Measurements from ENCODE around the gene NR2F2.

DNA sequence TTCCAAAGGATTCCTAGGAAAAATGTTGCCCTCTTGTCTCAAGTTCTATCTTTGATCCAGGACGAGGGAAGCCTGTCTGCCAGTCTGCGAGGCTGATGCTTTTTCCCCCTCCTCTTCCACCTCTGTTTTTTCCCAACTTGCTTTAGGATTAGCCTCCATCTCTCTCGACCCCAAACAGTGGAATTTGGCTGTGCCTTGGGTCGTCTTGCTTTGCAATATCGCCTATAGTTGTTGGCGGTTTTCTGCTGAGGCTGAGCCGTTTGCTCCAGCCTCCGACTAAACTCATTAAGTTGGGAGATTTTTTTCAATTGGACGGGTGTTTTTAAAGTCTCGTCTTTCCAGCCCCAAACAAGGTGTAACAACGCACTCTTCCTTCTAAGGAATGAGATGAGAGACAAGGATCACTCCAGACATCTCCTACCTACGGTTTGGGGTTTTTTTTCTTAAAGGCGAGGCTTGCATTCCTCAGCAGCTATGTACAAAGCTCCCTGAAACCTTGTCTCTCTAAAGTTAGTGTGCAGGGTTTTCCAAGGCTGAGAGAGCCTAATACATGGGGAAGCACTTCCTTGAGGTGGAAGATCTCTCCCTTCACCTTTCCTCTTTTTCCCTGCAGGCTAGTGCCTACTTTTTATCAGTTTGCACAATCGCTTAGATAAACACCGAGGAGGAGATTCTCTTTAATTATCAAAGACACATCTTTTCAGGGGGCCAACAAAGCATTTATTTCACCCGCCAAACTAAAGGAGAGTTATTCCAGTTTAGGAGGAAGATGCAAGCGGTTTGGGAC, 4.8 kb upstream of the NR2F2 start:
- TF ChIP-seq EZH2 (optimal IDR thresholded peaks at IDR 0.05; ENCODE audit: low read depth, low read length) (no peak), EZH2phosphoT487 (IDR thresholded peaks at IDR 0.05; ENCODE audit: low read length) (no peak)

All from MM.1S (cell line).